ENCODE results near the gene KIF26B.

KIF26B gene

GRCh38 chr1:245576323-245576722, 421.5 kb downstream of the KIF26B start:
- TF ChIP-seq CTCF (IDR thresholded peaks at IDR 0.05; ENCODE audit: control insufficient read depth, extremely low read depth, insufficient read depth) = no peak
- no peak overlapping the region for H3K4me3 ChIP-seq (ENCODE audit: low read depth, low read length)
- DNase-seq (ENCODE audit: low read depth) = no peak

- no peak for TF ChIP-seq CTCF (IDR thresholded peaks at IDR 0.05; ENCODE audit: control insufficient read depth, extremely low read depth, insufficient read depth)
- no peak overlapping the region for H3K4me3 ChIP-seq (ENCODE audit: low read depth, low read length)
Measured at GRCh38 chr1:245577191-245578157, 422.7 kb downstream of the KIF26B start.

GRCh38 chr1:245578308-245578707, 423.5 kb downstream of the KIF26B start:
- H3K4me3 ChIP-seq (ENCODE audit: low read depth, low read length) = no peak overlapping the region
- no peak for DNase-seq (ENCODE audit: low read depth)
- no peak for TF ChIP-seq CTCF (IDR thresholded peaks at IDR 0.05; ENCODE audit: control insufficient read depth, extremely low read depth, insufficient read depth)

More at GRCh38 chr1:245577191-245578157, 422.7 kb downstream of the KIF26B start:
- no peak for DNase-seq (ENCODE audit: low read depth)

- DNase-seq (ENCODE audit: low read depth) = no peak
- H3K4me3 ChIP-seq (ENCODE audit: low read depth, low read length) = no peak overlapping the region
- TF ChIP-seq CTCF (IDR thresholded peaks at IDR 0.05; ENCODE audit: control insufficient read depth, extremely low read depth, insufficient read depth) = no peak
Measured at GRCh38 chr1:245578771-245579170, 424.0 kb downstream of the KIF26B start.

- no peak for DNase-seq (ENCODE audit: low read depth)
- TF ChIP-seq CTCF (IDR thresholded peaks at IDR 0.05; ENCODE audit: control insufficient read depth, extremely low read depth, insufficient read depth) = no peak
- no peak overlapping the region for H3K4me3 ChIP-seq (ENCODE audit: low read depth, low read length)
Measured at GRCh38 chr1:245579881-245580280, 425.1 kb downstream of the KIF26B start.

- TF ChIP-seq CTCF (IDR thresholded peaks at IDR 0.05; ENCODE audit: control insufficient read depth, extremely low read depth, insufficient read depth) = no peak
- no peak overlapping the region for H3K4me3 ChIP-seq (ENCODE audit: low read depth, low read length)
- DNase-seq (ENCODE audit: low read depth) = no peak
Measured at GRCh38 chr1:245580651-245581050, 425.9 kb downstream of the KIF26B start.

Measured in LNCaP clone FGC (cell line).